ENCODE measurements around the gene DGKA. TPM values are rescaled to one million over a fixed set of nuclear protein-coding genes. Genes with fewer than 3 reads are reported as not detected.

The DGKA gene
- total and polyA plus RNA-seq, 2 of the 13 experiments (the other 11 are each of a cell fraction or from before 2014, with no cell fraction given), result 2.4 to 5.4 TPM

GRCh38 chr12:55996715-55997534 lies 66.0 kb downstream of the DGKA start, which contains the start of gene SUOX (continued):
- no peak for TF ChIP-seq ETS1 (CRISPR knock-in tag; IDR thresholded peaks at IDR 0.05)
- peak; percentile 88 for TF ChIP-seq NFYB (CRISPR knock-in tag; IDR thresholded peaks at IDR 0.05)
- TF ChIP-seq ZBTB33 (CRISPR knock-in tag; IDR thresholded peaks at IDR 0.05), result no peak
- TF ChIP-seq ZNF746 (CRISPR knock-in tag; IDR thresholded peaks at IDR 0.05), result peak; percentile 49; the same call in 1 of the 2 replicates
- TF ChIP-seq KLF16 (CRISPR knock-in tag; IDR thresholded peaks at IDR 0.05), result 0 out of 4 replicates have a peak, but pooled peaks of 1 of the 2 experiments have one; percentile 17
- TF ChIP-seq CREM (IDR thresholded peaks at IDR 0.05), result peak; percentile 26; the same call in 1 of the 2 replicates
- TF ChIP-seq CREM (CRISPR knock-in tag; IDR thresholded peaks at IDR 0.05), result no peak
- peak; percentile 66 for TF ChIP-seq PAXIP1 (CRISPR knock-in tag; conservative IDR thresholded peaks at IDR 0.05)
- TF ChIP-seq DNMT1 (CRISPR knock-in tag; IDR thresholded peaks at IDR 0.05), result no peak
- no peak for TF ChIP-seq RFX3 (CRISPR knock-in tag; IDR thresholded peaks at IDR 0.05)
- 0 out of 2 replicates have a peak, but pooled peaks have one; percentile 18 for TF ChIP-seq TBX3 (IDR thresholded peaks at IDR 0.05; ENCODE audit: borderline replicate concordance)
- no peak for TF ChIP-seq EP300 (IDR thresholded peaks at IDR 0.05; ENCODE audit: low read depth in 2 of 2, low read length in 2 of 2)
- TF ChIP-seq EP300 (CRISPR knock-in tag; IDR thresholded peaks at IDR 0.05; ENCODE audit: borderline replicate concordance), result 0 out of 2 replicates have a peak, but pooled peaks have one; percentile 1
- TF ChIP-seq SETDB1 (CRISPR knock-in tag; IDR thresholded peaks at IDR 0.05; ENCODE audit: borderline replicate concordance), result no peak
- peak; percentile 58; the same call in 1 of the 2 replicates for TF ChIP-seq ZMYM4 (CRISPR knock-in tag; IDR thresholded peaks at IDR 0.05)
- TF ChIP-seq REXO4 (CRISPR knock-in tag; IDR thresholded peaks at IDR 0.05; ENCODE audit: borderline replicate concordance), result no peak
- peak; percentile 28; the same call in 1 of the 2 replicates for TF ChIP-seq ATF2 (CRISPR knock-in tag; IDR thresholded peaks at IDR 0.05)
- TF ChIP-seq HNRNPLL (IDR thresholded peaks at IDR 0.05; ENCODE audit: low read depth, low read length, poor library complexity, severe bottlenecking), result peak; percentile 36
- TF ChIP-seq ZSCAN9 (CRISPR knock-in tag; IDR thresholded peaks at IDR 0.05; ENCODE audit: borderline replicate concordance), result no peak; the same call in 1 of the 2 replicates
